GM21360 (cell line): ENCODE data around the gene OR6B2.
"Not testable (repeated sequence)": the region's sequence is repeated elsewhere in the genome, so short reads cannot be mapped to it uniquely, and the experiment has no call there.

ENCODE experiments used
- ATAC-seq: cut with Tn5 transposase; IDR thresholded peaks from one replicate; pipeline ENCODE4 v1.9.1; 2021; ENCODE audit warnings: mild to moderate bottlenecking, moderate library complexity; ENCODE audit not compliant: unreplicated experiment

The OR6B2 gene

GRCh38 chr2:240030379-240031094, at the start of gene OR6B2:
TSS of gene OR6B2 (minus strand) at chr2:240030429. CDS start at chr2:240030429, 0 bp downstream.
- no peak for ATAC-seq

- no peak for ATAC-seq
Measured at GRCh38 chr2:240078631-240079030, 48.4 kb upstream of the OR6B2 start.

GRCh38 chr2:240077442-240077841, 47.2 kb upstream of the OR6B2 start:
- no peak for ATAC-seq

- no peak for ATAC-seq
Measured at GRCh38 chr2:240074545-240074944, 44.3 kb upstream of the OR6B2 start.

GRCh38 chr2:240070907-240071306, 40.7 kb upstream of the OR6B2 start:
- no peak for ATAC-seq

GRCh38 chr2:240069829-240070228, 39.6 kb upstream of the OR6B2 start:
- ATAC-seq: no peak

GRCh38 chr2:240068193-240068592, 38.0 kb upstream of the OR6B2 start:
- ATAC-seq: no peak

GRCh38 chr2:240066489-240066888, 36.3 kb upstream of the OR6B2 start:
- ATAC-seq: no peak

- no peak for ATAC-seq
Measured at GRCh38 chr2:240064898-240065297, 34.7 kb upstream of the OR6B2 start.

GRCh38 chr2:240060977-240061591, 30.9 kb upstream of the OR6B2 start:
- no peak for ATAC-seq

GRCh38 chr2:240056678-240057077, 26.4 kb upstream of the OR6B2 start:
- no peak for ATAC-seq

- ATAC-seq: no peak
Measured at GRCh38 chr2:240055177-240055917, 25.1 kb upstream of the OR6B2 start.

- ATAC-seq: no peak
Measured at GRCh38 chr2:240053173-240054155, 23.2 kb upstream of the OR6B2 start, which contains the start of gene OR6B3. TSS of gene OR6B3 (minus strand) at chr2:240053521.

GRCh38 chr2:240052524-240052923, 22.3 kb upstream of the OR6B2 start:
- no peak for ATAC-seq

- ATAC-seq: no peak
Measured at GRCh38 chr2:240051697-240052096, 21.5 kb upstream of the OR6B2 start.

GRCh38 chr2:240050278-240050677, 20.0 kb upstream of the OR6B2 start:
- ATAC-seq: no peak

- no peak for ATAC-seq
Measured at GRCh38 chr2:240048237-240048636, 18.0 kb upstream of the OR6B2 start.

GRCh38 chr2:240045098-240045497, 14.9 kb upstream of the OR6B2 start:
- ATAC-seq: no peak

- ATAC-seq: not testable (repeated sequence)
Measured at GRCh38 chr2:240044096-240044495, 13.9 kb upstream of the OR6B2 start.

- no peak for ATAC-seq
Measured at GRCh38 chr2:240043279-240043989, 13.2 kb upstream of the OR6B2 start.
